K562 (cell line): Measurements from ENCODE around the gene FGR. TPM values are rescaled to one million over a fixed set of nuclear protein-coding genes. Genes with fewer than 3 reads are reported as not detected.

Source experiments
- CBFB ChIP-seq: sonication (generic); formaldehyde crosslinking; IDR thresholded peaks from 2 replicates; pipeline ENCODE4 v1.4.0; 2020; ENCODE audit warnings: mild to moderate bottlenecking, missing genetic modification reagents
- FOXA1 ChIP-seq: fragments of 450-650 bp; IDR thresholded peaks from 2 replicates; pipeline ENCODE4 v1.6.1; 2016; ENCODE audit warnings: mild to moderate bottlenecking, borderline replicate concordance
- GATA2 ChIP-seq: sonication (generic); formaldehyde crosslinking; IDR thresholded peaks from 2 replicates; pipeline ENCODE4 v1.4.0; 2020; ENCODE audit warnings: mild to moderate bottlenecking, missing genetic modification reagents
- HNRNPLL ChIP-seq: fragments of 200-400 bp; formaldehyde crosslinking; IDR thresholded peaks from 2 replicates; pipeline ENCODE4 v1.6.1; 2017; ENCODE audit warnings: low read length, low read depth, mild to moderate bottlenecking; ENCODE audit not compliant: poor library complexity, severe bottlenecking
- HNRNPUL1 ChIP-seq: fragments of 200-400 bp; formaldehyde crosslinking; IDR thresholded peaks from 2 replicates; pipeline ENCODE4 v1.6.1; 2017; ENCODE audit warnings: low read length
- ID3 ChIP-seq, 2 experiments: fragments of 250-450 bp in 1 of 2; fragments of 450-650 bp in 1 of 2; sonication (Bioruptor Pico) in 1 of 2; IDR thresholded peaks; 2 replicates each; pipeline versions ENCODE4 v1.6.1 to v1.8.0; 2016 to 2021; ENCODE audit warnings: mild to moderate bottlenecking in 2 of 2, moderate library complexity in 2 of 2, missing compliant biosample characterization in 1 of 2, missing genetic modification characterization in 1 of 2
- L3MBTL2 ChIP-seq: fragments of 450-650 bp; IDR thresholded peaks from 2 replicates; pipeline ENCODE4 v1.6.1; 2016; ENCODE audit warnings: mild to moderate bottlenecking, moderate library complexity
- MYNN ChIP-seq, 2 experiments: sonication (generic); formaldehyde crosslinking in 1 of 2; IDR thresholded peaks; 2 replicates each; pipeline versions ENCODE4 v1.5.0 to v1.6.1; 2016 to 2020; ENCODE audit warnings: antibody characterized with exemption in 1 of 2, missing genetic modification reagents in 1 of 2
- NFRKB ChIP-seq: fragments of 450-650 bp; IDR thresholded peaks from 2 replicates; pipeline ENCODE4 v1.6.1; 2016; ENCODE audit warnings: low read depth
- SETDB1 ChIP-seq: IDR thresholded peaks from one replicate; pipeline ENCODE4 v1.6.1; 2012; ENCODE audit warnings: low read length, control low read depth, inconsistent platforms
- SIN3A ChIP-seq, 2 experiments: fragments of 150-350 bp in 1 of 2; IDR thresholded peaks; 2 replicates each; pipeline ENCODE4 v1.6.1; 2011 to 2016; ENCODE audit warnings: borderline replicate concordance in 2 of 2, low read depth in 2 of 2, low read length in 2 of 2, mild to moderate bottlenecking in 2 of 2, moderate library complexity in 2 of 2; ENCODE audit not compliant: control insufficient read depth in 1 of 2
- USF1 ChIP-seq: sonication (generic); formaldehyde crosslinking; IDR thresholded peaks from 2 replicates; pipeline ENCODE4 v1.9.0; 2022; ENCODE audit warnings: mild to moderate bottlenecking, missing genetic modification reagents
- ZBTB7A ChIP-seq: IDR thresholded peaks from 2 replicates; pipeline ENCODE4 v1.6.1; 2011; ENCODE audit warnings: low read depth, mild to moderate bottlenecking, low read length, moderate library complexity, borderline replicate concordance; ENCODE audit not compliant: control insufficient read depth
- ZC3H11A ChIP-seq: IDR thresholded peaks from 2 replicates; pipeline ENCODE4 v1.6.1; 2012; ENCODE audit warnings: low read depth, low read length, improper control_type of control experiment
- ZEB2 ChIP-seq: fragments of 450-650 bp; IDR thresholded peaks from 2 replicates; pipeline ENCODE4 v1.6.1; 2016
- ZNF124 ChIP-seq: sonication (generic); formaldehyde crosslinking; IDR thresholded peaks from 2 replicates; pipeline ENCODE4 v1.8.1; 2022; ENCODE audit warnings: missing genetic modification reagents
- ZNF140 ChIP-seq: fragments of 250-450 bp; sonication (Bioruptor Pico); IDR thresholded peaks from 2 replicates; pipeline ENCODE4 v1.8.0; 2021; ENCODE audit warnings: moderate library complexity, mild to moderate bottlenecking, inconsistent platforms
- ZNF518B ChIP-seq: fragments of 250-450 bp; sonication (Bioruptor Pico); IDR thresholded peaks from 2 replicates; pipeline ENCODE4 v1.5.0; 2021; ENCODE audit warnings: mild to moderate bottlenecking, moderate library complexity
- ZNF785 ChIP-seq: fragments of 250-450 bp; sonication (Bioruptor Pico); IDR thresholded peaks from 2 replicates; pipeline ENCODE4 v1.4.0; 2020; ENCODE audit warnings: mild to moderate bottlenecking
- polyA plus RNA-seq, 8 experiments: library from polyadenylated mRNA; depleted of rRNA in 4 of 8; stranded (reverse) in 5 of 8; unstranded in 3 of 8; fragments of >200 nt; fragmentation: Nextera tagmentation in 2 of 8; fragmentation: Illumina TruSeq in 1 of 8; extraction: Ambion mirVana in 2 of 8; extraction: Trizol in 1 of 8; gene quantifications; 2 replicates each; pipeline versions ENCODE4 v1.2.1 to v1.2.3, GENCODE V29; 2011 to 2014; ENCODE audit warnings: inconsistent platforms in 1 of 8, missing spikeins in 1 of 8
- total RNA-seq, 7 experiments: library from RNA; depleted of rRNA in 6 of 7; stranded (reverse); fragments of >200 nt in 6 of 7; fragmentation: Illumina TruSeq in 2 of 7; extraction: Trizol in 2 of 7; gene quantifications; 2 replicates each; pipeline versions ENCODE4 v1.2.1 to v1.2.3, GENCODE V29; 2011 to 2021; ENCODE audit warnings: low replicate concordance in 1 of 7
- TF ChIP-seq, protein P1 (sequence below): fragments of 450-650 bp; IDR thresholded peaks from 2 replicates; pipeline ENCODE4 v1.6.1; 2017; ENCODE audit warnings: mild to moderate bottlenecking, moderate library complexity
- TF ChIP-seq, protein P2 (sequence below): fragments of 450-650 bp; IDR thresholded peaks from 2 replicates; pipeline ENCODE4 v1.6.1; 2017; ENCODE audit warnings: antibody characterized with exemption

The FGR gene
- total and polyA plus RNA-seq, 9 of the 15 experiments (the other 6 are each of a cell fraction or from before 2014, with no cell fraction given) = 0.04 to 0.11 TPM; not detected in 7

DNA sequence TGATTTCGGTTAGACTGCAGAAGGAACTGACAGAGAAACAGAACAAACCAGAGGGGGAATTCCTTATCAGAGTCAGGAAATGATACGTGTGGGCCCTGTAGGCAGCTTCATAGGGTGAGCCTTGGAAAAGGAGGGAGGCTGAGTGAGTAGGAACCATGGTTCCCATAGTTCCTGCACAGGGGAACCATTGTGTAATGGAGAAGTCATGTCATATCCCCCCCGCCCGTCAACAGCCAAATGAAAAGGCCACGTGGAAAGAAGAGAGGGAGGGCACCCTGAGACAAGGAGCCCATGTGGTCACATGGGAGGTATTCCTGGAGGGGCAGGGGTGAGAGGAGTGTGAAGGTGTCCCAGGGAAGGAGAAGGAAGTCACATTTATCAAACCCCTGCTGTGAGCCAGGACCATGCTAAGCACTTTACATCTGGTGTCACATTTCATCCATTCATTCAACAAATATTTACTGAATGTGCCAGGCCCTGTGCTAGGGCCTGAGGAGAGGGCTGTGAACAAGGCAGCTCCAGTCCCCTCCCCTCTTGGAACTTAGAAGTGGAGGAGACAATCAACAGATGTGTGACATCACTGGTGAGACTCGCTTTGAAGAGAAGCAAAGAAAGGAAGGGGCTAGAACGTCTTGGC, 15.7 kb upstream of the FGR start (continued):
- no peak for TF ChIP-seq ZBTB7A
- TF ChIP-seq SETDB1 = no peak
- TF ChIP-seq ZNF518B (CRISPR knock-in tag) = no peak
- TF ChIP-seq HNRNPUL1 = no peak
- no peak for TF ChIP-seq CBFB (CRISPR knock-in tag)
- TF ChIP-seq GATA2 (CRISPR knock-in tag) = no peak
- TF ChIP-seq ZNF785 (CRISPR knock-in tag) = no peak
- no peak for TF ChIP-seq NFRKB
- no peak for TF ChIP-seq ID3 (CRISPR knock-in tag; IDR thresholded peaks at IDR 0.05)
- TF ChIP-seq ID3 (tag; IDR thresholded peaks at IDR 0.05) = peak; percentile 51; the same call in 1 of the 2 replicates
- TF ChIP-seq ZNF124 (CRISPR knock-in tag) = no peak
- TF ChIP-seq MYNN (IDR thresholded peaks at IDR 0.05) = no peak
- no peak for TF ChIP-seq MYNN (CRISPR knock-in tag; IDR thresholded peaks at IDR 0.05)
- no peak for TF ChIP-seq ZC3H11A
- peak; percentile 58 for TF ChIP-seq USF1
- TF ChIP-seq L3MBTL2 = peak; percentile 87
- TF ChIP-seq ZEB2 = no peak
- TF ChIP-seq, protein P1, sequence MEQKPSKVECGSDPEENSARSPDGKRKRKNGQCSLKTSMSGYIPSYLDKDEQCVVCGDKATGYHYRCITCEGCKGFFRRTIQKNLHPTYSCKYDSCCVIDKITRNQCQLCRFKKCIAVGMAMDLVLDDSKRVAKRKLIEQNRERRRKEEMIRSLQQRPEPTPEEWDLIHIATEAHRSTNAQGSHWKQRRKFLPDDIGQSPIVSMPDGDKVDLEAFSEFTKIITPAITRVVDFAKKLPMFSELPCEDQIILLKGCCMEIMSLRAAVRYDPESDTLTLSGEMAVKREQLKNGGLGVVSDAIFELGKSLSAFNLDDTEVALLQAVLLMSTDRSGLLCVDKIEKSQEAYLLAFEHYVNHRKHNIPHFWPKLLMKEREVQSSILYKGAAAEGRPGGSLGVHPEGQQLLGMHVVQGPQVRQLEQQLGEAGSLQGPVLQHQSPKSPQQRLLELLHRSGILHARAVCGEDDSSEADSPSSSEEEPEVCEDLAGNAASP = no peak
- TF ChIP-seq FOXA1 = no peak
- no peak for TF ChIP-seq ZNF140 (CRISPR knock-in tag)
- TF ChIP-seq, protein P2, sequence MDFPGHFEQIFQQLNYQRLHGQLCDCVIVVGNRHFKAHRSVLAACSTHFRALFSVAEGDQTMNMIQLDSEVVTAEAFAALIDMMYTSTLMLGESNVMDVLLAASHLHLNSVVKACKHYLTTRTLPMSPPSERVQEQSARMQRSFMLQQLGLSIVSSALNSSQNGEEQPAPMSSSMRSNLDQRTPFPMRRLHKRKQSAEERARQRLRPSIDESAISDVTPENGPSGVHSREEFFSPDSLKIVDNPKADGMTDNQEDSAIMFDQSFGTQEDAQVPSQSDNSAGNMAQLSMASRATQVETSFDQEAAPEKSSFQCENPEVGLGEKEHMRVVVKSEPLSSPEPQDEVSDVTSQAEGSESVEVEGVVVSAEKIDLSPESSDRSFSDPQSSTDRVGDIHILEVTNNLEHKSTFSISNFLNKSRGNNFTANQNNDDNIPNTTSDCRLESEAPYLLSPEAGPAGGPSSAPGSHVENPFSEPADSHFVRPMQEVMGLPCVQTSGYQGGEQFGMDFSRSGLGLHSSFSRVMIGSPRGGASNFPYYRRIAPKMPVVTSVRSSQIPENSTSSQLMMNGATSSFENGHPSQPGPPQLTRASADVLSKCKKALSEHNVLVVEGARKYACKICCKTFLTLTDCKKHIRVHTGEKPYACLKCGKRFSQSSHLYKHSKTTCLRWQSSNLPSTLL = no peak
- no peak for TF ChIP-seq HNRNPLL
- no peak; a peak in 1 of 4 replicates for TF ChIP-seq SIN3A (IDR thresholded peaks at IDR 0.05; ENCODE audit: borderline replicate concordance in 2 of 2, control insufficient read depth in 1 of 2, low read depth in 2 of 2, low read length in 2 of 2)
